SK-N-SH (cell line): ENCODE measurements around the gene ADAMTS6.

Experiments
- EZH2phosphoT487 ChIP-seq: fragments of 200-600 bp; sonication (generic); IDR thresholded peaks from 2 replicates; pipeline ENCODE4 v1.6.1; 2017; ENCODE audit warnings: low read depth, mixed run types, mild to moderate bottlenecking, antibody characterized with exemption, moderate library complexity, borderline replicate concordance
- GABPA ChIP-seq: IDR thresholded peaks from 2 replicates; pipeline ENCODE4 v1.4.0; 2012; ENCODE audit warnings: low read depth, mild to moderate bottlenecking
- JUND ChIP-seq: IDR thresholded peaks from 2 replicates; pipeline ENCODE4 v1.4.0; 2012
- POLR2AphosphoS5 ChIP-seq: IDR thresholded peaks from 2 replicates; pipeline ENCODE4 v1.6.1; 2012; ENCODE audit warnings: low read depth, low read length
- RAD21 ChIP-seq: IDR thresholded peaks from 2 replicates; pipeline ENCODE4 v1.6.1; 2012; ENCODE audit warnings: mild to moderate bottlenecking, low read length
- USF2 ChIP-seq: fragments of 150-350 bp; IDR thresholded peaks from 2 replicates; pipeline ENCODE4 v1.6.1; 2017; ENCODE audit warnings: antibody characterized with exemption, low read length, low read depth, borderline replicate concordance
- TF ChIP-seq, protein P1 (sequence below): IDR thresholded peaks from 2 replicates; pipeline ENCODE4; 2012
- TF ChIP-seq, protein P2 (sequence below): fragments of 200-600 bp; sonication (generic); IDR thresholded peaks from 2 replicates; pipeline ENCODE4 v1.6.1; 2017; ENCODE audit warnings: antibody characterized with exemption, mild to moderate bottlenecking, moderate library complexity

DNA sequence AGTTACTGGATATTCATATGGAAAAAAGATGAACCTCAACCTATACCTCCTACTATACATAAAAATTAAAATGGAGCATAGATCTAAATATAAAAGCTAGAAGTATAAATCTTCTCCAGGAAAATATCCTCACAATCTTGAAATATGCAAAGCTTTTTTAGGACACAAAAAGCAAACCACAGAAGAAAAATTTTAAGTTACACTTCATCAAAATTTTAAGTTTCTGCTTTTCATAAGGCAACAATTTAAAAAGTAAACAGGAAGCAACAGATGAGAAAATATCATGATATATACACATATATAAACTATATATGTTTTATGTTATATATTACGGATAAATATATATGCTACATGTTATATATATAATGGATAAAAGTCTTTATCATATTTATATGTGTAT is 157.5 kb downstream of the ADAMTS6 start:
- TF ChIP-seq, protein P1, sequence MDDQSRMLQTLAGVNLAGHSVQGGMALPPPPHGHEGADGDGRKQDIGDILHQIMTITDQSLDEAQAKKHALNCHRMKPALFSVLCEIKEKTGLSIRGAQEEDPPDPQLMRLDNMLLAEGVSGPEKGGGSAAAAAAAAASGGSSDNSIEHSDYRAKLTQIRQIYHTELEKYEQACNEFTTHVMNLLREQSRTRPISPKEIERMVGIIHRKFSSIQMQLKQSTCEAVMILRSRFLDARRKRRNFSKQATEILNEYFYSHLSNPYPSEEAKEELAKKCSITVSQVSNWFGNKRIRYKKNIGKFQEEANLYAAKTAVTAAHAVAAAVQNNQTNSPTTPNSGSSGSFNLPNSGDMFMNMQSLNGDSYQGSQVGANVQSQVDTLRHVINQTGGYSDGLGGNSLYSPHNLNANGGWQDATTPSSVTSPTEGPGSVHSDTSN: no peak
- TF ChIP-seq POLR2AphosphoS5: no peak
- TF ChIP-seq, protein P2, sequence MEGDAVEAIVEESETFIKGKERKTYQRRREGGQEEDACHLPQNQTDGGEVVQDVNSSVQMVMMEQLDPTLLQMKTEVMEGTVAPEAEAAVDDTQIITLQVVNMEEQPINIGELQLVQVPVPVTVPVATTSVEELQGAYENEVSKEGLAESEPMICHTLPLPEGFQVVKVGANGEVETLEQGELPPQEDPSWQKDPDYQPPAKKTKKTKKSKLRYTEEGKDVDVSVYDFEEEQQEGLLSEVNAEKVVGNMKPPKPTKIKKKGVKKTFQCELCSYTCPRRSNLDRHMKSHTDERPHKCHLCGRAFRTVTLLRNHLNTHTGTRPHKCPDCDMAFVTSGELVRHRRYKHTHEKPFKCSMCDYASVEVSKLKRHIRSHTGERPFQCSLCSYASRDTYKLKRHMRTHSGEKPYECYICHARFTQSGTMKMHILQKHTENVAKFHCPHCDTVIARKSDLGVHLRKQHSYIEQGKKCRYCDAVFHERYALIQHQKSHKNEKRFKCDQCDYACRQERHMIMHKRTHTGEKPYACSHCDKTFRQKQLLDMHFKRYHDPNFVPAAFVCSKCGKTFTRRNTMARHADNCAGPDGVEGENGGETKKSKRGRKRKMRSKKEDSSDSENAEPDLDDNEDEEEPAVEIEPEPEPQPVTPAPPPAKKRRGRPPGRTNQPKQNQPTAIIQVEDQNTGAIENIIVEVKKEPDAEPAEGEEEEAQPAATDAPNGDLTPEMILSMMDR: no peak
- TF ChIP-seq JUND: no peak
- no peak for TF ChIP-seq USF2
- no peak for TF ChIP-seq RAD21
- no peak for TF ChIP-seq GABPA
- TF ChIP-seq EZH2phosphoT487: no peak
